GM12891 (cell line): ENCODE measurements around the gene ZNF768.

ENCODE experiments used
- POLR2A ChIP-seq: IDR thresholded peaks from 2 replicates; pipeline ENCODE4 v1.6.1; 2011; ENCODE audit warnings: low read depth, low read length, control low read depth
- POLR2AphosphoS5 ChIP-seq: IDR thresholded peaks from 2 replicates; pipeline ENCODE4 v1.6.1; 2011; ENCODE audit warnings: low read depth, low read length, control low read depth
- POU2F2 ChIP-seq: IDR thresholded peaks from 2 replicates; pipeline ENCODE4 v1.6.1; 2011; ENCODE audit warnings: low read depth, mild to moderate bottlenecking, control low read depth, low read length, moderate library complexity
- TAF1 ChIP-seq: IDR thresholded peaks from 2 replicates; pipeline ENCODE4 v1.6.1; 2011; ENCODE audit warnings: low read depth, low read length, control low read depth

GRCh38 chr16:30533146-30533522 lies 6.8 kb upstream of the ZNF768 start:
- TF ChIP-seq TAF1 (no peak), POLR2AphosphoS5 (no peak), POLR2A (no peak), POU2F2 (no peak)
